Measurements from ENCODE around the gene SUCLG2.
A peak's percentile ranks its signal among the peaks of the same experiment; 100 is the strongest.

Gene SUCLG2

GRCh38 chr3:67654099-67654843 is at the start of gene SUCLG2:
SUCLG2 (minus strand) TSS chr3:67654612; CDS start chr3:67654586, 26 bp downstream.
- DNase-seq: peak; percentile 56

GRCh38 chr3:67700596-67700995 is 46.2 kb upstream of the SUCLG2 start:
- no peak for DNase-seq

- DNase-seq: no peak
Observed at GRCh38 chr3:67699882-67700281, 45.5 kb upstream of the SUCLG2 start.

GRCh38 chr3:67692621-67693020 is 38.2 kb upstream of the SUCLG2 start:
- DNase-seq: no peak

GRCh38 chr3:67691926-67692325 is 37.5 kb upstream of the SUCLG2 start:
- DNase-seq: no peak

- no peak for DNase-seq
Observed at GRCh38 chr3:67691207-67691606, 36.8 kb upstream of the SUCLG2 start.

GRCh38 chr3:67689806-67690205 is 35.4 kb upstream of the SUCLG2 start:
- DNase-seq: no peak

- no peak for DNase-seq
Observed at GRCh38 chr3:67688231-67688630, 33.8 kb upstream of the SUCLG2 start.

GRCh38 chr3:67686069-67686468 is 31.7 kb upstream of the SUCLG2 start:
- DNase-seq: no peak

GRCh38 chr3:67685499-67685898 is 31.1 kb upstream of the SUCLG2 start:
- DNase-seq: no peak

- DNase-seq: no peak
Observed at GRCh38 chr3:67684211-67684610, 29.8 kb upstream of the SUCLG2 start.

- DNase-seq: no peak
Observed at GRCh38 chr3:67683522-67683921, 29.1 kb upstream of the SUCLG2 start.

GRCh38 chr3:67678665-67679064 is 24.3 kb upstream of the SUCLG2 start:
- DNase-seq: no peak

GRCh38 chr3:67674055-67674454 is 19.6 kb upstream of the SUCLG2 start:
- no peak for DNase-seq

GRCh38 chr3:67662733-67663132 is 8.3 kb upstream of the SUCLG2 start:
- DNase-seq: no peak

- no peak for DNase-seq
Observed at GRCh38 chr3:67661089-67661488, 6.7 kb upstream of the SUCLG2 start.

- no peak for DNase-seq
Observed at GRCh38 chr3:67657192-67657591, 2.8 kb upstream of the SUCLG2 start.

- no peak for DNase-seq
Observed at GRCh38 chr3:67656614-67657013, 2.2 kb upstream of the SUCLG2 start.

GRCh38 chr3:67655364-67656121 is 1.1 kb upstream of the SUCLG2 start:
- DNase-seq: no peak

- DNase-seq: peak; percentile 24
Observed at GRCh38 chr3:67654844-67655177, 399 bp upstream of the SUCLG2 start.

- no peak for DNase-seq
Observed at GRCh38 chr3:67653425-67654098, 850 bp downstream of the SUCLG2 start.

GRCh38 chr3:67650084-67650483 is 4.3 kb downstream of the SUCLG2 start:
- no peak for DNase-seq

GRCh38 chr3:67649681-67650080 is 4.7 kb downstream of the SUCLG2 start:
- DNase-seq: no peak

- DNase-seq: no peak
Observed at GRCh38 chr3:67648701-67649100, 5.7 kb downstream of the SUCLG2 start.
